HepG2 (cell line): ENCODE results near the gene GNAL. TPM values are rescaled to one million over a fixed set of nuclear protein-coding genes. Genes with fewer than 3 reads are reported as not detected.
"Not testable (repeated sequence)": the region's sequence is repeated elsewhere in the genome, so short reads cannot be mapped to it uniquely, and the experiment has no call there.

Experiments used
- ATAC-seq: fragments of 200-7000 bp; cut with Tn5 transposase; 3 replicates; pipeline ENCODE4 v1.9.1; 2020; ENCODE audit warnings: mild to moderate bottlenecking, moderate library complexity
- BruUV-seq: library from RNA; stranded (reverse); fragments of 400-500 nt; replicated peaks from 2 replicates; lab custom pipeline; 2021; lab: Mats Ljungman, UMichigan
- CTCF ChIA-PET: fragments of 300-600 bp; formaldehyde crosslinking; extraction: SDS; loops from one replicate; lab custom pipeline; 2021; ENCODE audit warnings: low total read pairs, inconsistent platforms, low intra/inter-chr PET ratio; lab: Yijun Ruan, JAX
- POLR2A ChIA-PET: fragments of 350-600 bp; sonication (Branson Sonifier 250); formaldehyde crosslinking; loops from one replicate; lab custom pipeline; 2020; ENCODE audit warnings: antibody characterized with exemption, inconsistent platforms; lab: Yijun Ruan, JAX
- DNase-seq: peaks from one replicate; pipeline ENCODE4 v3.0.0-alpha.2; 2015; ENCODE audit warnings: low spot score
- FAIRE-seq: peaks from 3 replicates; lab custom pipeline; 2011; peaks lifted over from hg19 to GRCh38; lab: Jason Lieb, UNC
- H2AFZ ChIP-seq: one replicate; pipeline ENCODE4 v1.6.1; 2011; ENCODE audit warnings: low read length, inconsistent platforms
- H3K27ac ChIP-seq: fragments of 300-600 bp; 3 replicates; pipeline ENCODE4 v1.8.0; 2011; ENCODE audit warnings: mixed run types, mild to moderate bottlenecking, mixed read lengths, low read length, inconsistent platforms; ENCODE audit not compliant: insufficient read depth; ENCODE audit errors: extremely low read length
- H3K27me3 ChIP-seq, 2 experiments: fragments of 200-600 bp in 1 of 2; 2 replicates in 1 of 2; 3 replicates in 1 of 2; pipeline versions ENCODE4 v1.6.0 to v1.8.0; 2011; ENCODE audit warnings: low read length in 2 of 2, mild to moderate bottlenecking in 2 of 2, moderate library complexity in 2 of 2, inconsistent platforms in 1 of 2; ENCODE audit not compliant: insufficient read depth in 2 of 2, control insufficient read depth in 1 of 2
- H3K36me3 ChIP-seq, 2 experiments: fragments of 200-600 bp in 1 of 2; replicated peaks in 1 of 2; 2 replicates in 1 of 2; 3 replicates in 1 of 2; pipeline versions ENCODE4 v1.5.1 to v1.8.0; 2011; ENCODE audit warnings: low read length in 2 of 2, inconsistent platforms in 1 of 2; ENCODE audit not compliant: insufficient read depth in 2 of 2, control insufficient read depth in 1 of 2
- H3K4me1 ChIP-seq: 2 replicates; pipeline ENCODE4 v1.5.1; 2012; ENCODE audit warnings: low read length, inconsistent platforms; ENCODE audit not compliant: insufficient read depth
- H3K4me2 ChIP-seq: 2 replicates; pipeline ENCODE4 v1.6.0; 2011; ENCODE audit warnings: low read depth, low read length, inconsistent platforms
- H3K4me3 ChIP-seq, 3 experiments: fragments of 200-600 bp in 1 of 3; sonication (generic), shearing (Covaris generic) in 1 of 3; replicated peaks in 1 of 3; 2 replicates each; pipeline ENCODE4 v1.5.1; 2011 to 2016; ENCODE audit warnings: low read length in 3 of 3, inconsistent platforms in 2 of 3, low read depth in 2 of 3, mild to moderate bottlenecking in 2 of 3, control low read depth in 1 of 3, mixed read lengths in 1 of 3; ENCODE audit not compliant: insufficient read depth in 1 of 3
- H3K79me2 ChIP-seq: one replicate; pipeline ENCODE4 v1.6.1; 2011; ENCODE audit warnings: low read length, inconsistent platforms; ENCODE audit not compliant: insufficient read depth
- H3K9ac ChIP-seq: 2 replicates; pipeline ENCODE4 v1.6.0; 2011; ENCODE audit warnings: mild to moderate bottlenecking, low read depth, low read length, inconsistent platforms; ENCODE audit not compliant: insufficient read depth
- H3K9me3 ChIP-seq: 2 replicates; pipeline ENCODE4 v1.5.1; 2012; ENCODE audit warnings: mild to moderate bottlenecking, low read length
- H4K20me1 ChIP-seq: 2 replicates; pipeline ENCODE4 v1.6.0; 2011; ENCODE audit warnings: inconsistent platforms, mild to moderate bottlenecking, low read length, moderate library complexity; ENCODE audit not compliant: insufficient read depth
- CEBPG ChIP-seq: IDR thresholded peaks from 2 replicates; pipeline ENCODE4 v1.6.1; 2016
- CHD4 ChIP-seq: fragments of 200-600 bp; sonication (generic); IDR thresholded peaks from 2 replicates; pipeline ENCODE4 v1.7.0; 2017; ENCODE audit warnings: mild to moderate bottlenecking, low read length, borderline replicate concordance
- DZIP1 ChIP-seq: sonication (generic); formaldehyde crosslinking; IDR thresholded peaks from 2 replicates; pipeline ENCODE4 v1.5.0; 2020; ENCODE audit warnings: mild to moderate bottlenecking, missing genetic modification reagents
- ELF3 ChIP-seq: IDR thresholded peaks from 2 replicates; pipeline ENCODE4 v1.6.1; 2016; ENCODE audit warnings: missing genetic modification reagents, missing compliant biosample characterization
- GLI4 ChIP-seq: sonication (generic); formaldehyde crosslinking; IDR thresholded peaks from 2 replicates; pipeline ENCODE4 v1.5.1; 2020; ENCODE audit warnings: missing genetic modification reagents, mild to moderate bottlenecking, moderate library complexity, borderline replicate concordance
- HNF4A ChIP-seq: sonication (generic); formaldehyde crosslinking; IDR thresholded peaks from 2 replicates; pipeline ENCODE4 v1.4.0; 2020; ENCODE audit warnings: missing genetic modification reagents
- JUND ChIP-seq: sonication (generic); formaldehyde crosslinking; IDR thresholded peaks from 2 replicates; pipeline ENCODE4 v1.8.0; 2022; ENCODE audit warnings: mild to moderate bottlenecking, missing genetic modification reagents
- MAF1 ChIP-seq: sonication (generic); formaldehyde crosslinking; IDR thresholded peaks from 2 replicates; pipeline ENCODE4 v1.5.0; 2020; ENCODE audit warnings: missing genetic modification reagents, borderline replicate concordance
- MBD4 ChIP-seq: IDR thresholded peaks from 2 replicates; pipeline ENCODE4 v1.6.1; 2012; ENCODE audit warnings: low read length, inconsistent platforms, borderline replicate concordance
- ONECUT2 ChIP-seq: sonication (generic); formaldehyde crosslinking; IDR thresholded peaks from 2 replicates; pipeline ENCODE4 v1.4.0; 2020; ENCODE audit warnings: missing genetic modification reagents
- STAT5B ChIP-seq: sonication (generic); formaldehyde crosslinking; IDR thresholded peaks from 2 replicates; pipeline ENCODE4 v1.4.0; 2020; ENCODE audit warnings: missing genetic modification reagents
- TAF15 ChIP-seq: fragments of 200-400 bp; formaldehyde crosslinking; IDR thresholded peaks from one replicate; pipeline ENCODE4 v1.6.1; 2018; ENCODE audit warnings: mild to moderate bottlenecking, low read depth, low read length; ENCODE audit not compliant: poor library complexity, severe bottlenecking
- ZBTB2 ChIP-seq: sonication (generic); formaldehyde crosslinking; IDR thresholded peaks from 2 replicates; pipeline ENCODE4 v1.8.0; 2022; ENCODE audit warnings: low read depth, missing genetic modification reagents
- ZBTB21 ChIP-seq: sonication (generic); formaldehyde crosslinking; IDR thresholded peaks from 2 replicates; pipeline ENCODE4 v1.4.0; 2020; ENCODE audit warnings: missing genetic modification reagents
- ZNF564 ChIP-seq: sonication (generic); formaldehyde crosslinking; IDR thresholded peaks from 2 replicates; pipeline ENCODE4 v1.8.1; 2023; ENCODE audit warnings: mild to moderate bottlenecking, missing genetic modification reagents
- ZNF773 ChIP-seq: sonication (generic); formaldehyde crosslinking; IDR thresholded peaks from 2 replicates; pipeline ENCODE4 v1.4.0; 2020; ENCODE audit warnings: missing genetic modification reagents, borderline replicate concordance
- ZNF879 ChIP-seq: sonication (generic); formaldehyde crosslinking; IDR thresholded peaks from 2 replicates; pipeline ENCODE4 v1.8.1; 2023; ENCODE audit warnings: missing genetic modification reagents
- WGBS: methylation state at CpG from one replicate; pipeline ENCODE4 v1.1.6; 2017; ENCODE audit warnings: low lambda C conversion rate; 5-methylcytosine and 5-hydroxymethylcytosine counted together
- in situ Hi-C: cut with HindIII; loops from 2 replicates; pipeline ENCODE4 v1.10.0; 2017; ENCODE audit warnings: low pct_unique_long_range_greater_than_20kb; ENCODE audit not compliant: extremely low pct_ligation_motif_present
- intact Hi-C: fragments of 100-400 bp; cut with micrococcal nuclease; formaldehyde crosslinking; loops from one replicate; pipeline ENCODE4 v1.10.0; 2022; ENCODE audit not compliant: unreplicated experiment
- polyA plus RNA-seq, 8 experiments: library from polyadenylated mRNA; depleted of rRNA in 3 of 8; stranded (reverse) in 7 of 8; unstranded in 1 of 8; fragments of >200 nt; fragmentation: Illumina TruSeq in 4 of 8; extraction: Trizol in 4 of 8; gene quantifications; 2 replicates each; pipeline versions ENCODE4 v1.2.1 to v1.2.3, GENCODE V29; 2011 to 2016; ENCODE audit warnings: low read depth in 4 of 8, missing spikeins in 1 of 8, mixed read lengths in 1 of 8; ENCODE audit not compliant: insufficient read depth in 1 of 8
- total RNA-seq, 5 experiments: library from RNA; depleted of rRNA; stranded (reverse); fragments of >200 nt; fragmentation: Illumina TruSeq; extraction: Trizol; gene quantifications; 2 replicates each; pipeline ENCODE4 v1.2.3, GENCODE V29; 2016; ENCODE audit warnings: low read depth in 1 of 5

GNAL gene
- total and polyA plus RNA-seq, 2 of the 13 experiments (the other 11 are each of a cell fraction or from before 2014, with no cell fraction given), result 0.87 to 1.4 TPM

- intact Hi-C loops, H3K79me2 ChIP-seq, H3K4me2 ChIP-seq, CTCF ChIA-PET, POLR2A ChIA-PET, in situ Hi-C loops, H3K9me3 ChIP-seq, H3K4me3 ChIP-seq, H3K9ac ChIP-seq, H3K27ac ChIP-seq, H3K36me3 ChIP-seq, H4K20me1 ChIP-seq, DNase-seq, ATAC-seq, BruUV-seq, H2AFZ ChIP-seq, H3K4me1 ChIP-seq, FAIRE-seq: not testable (repeated sequence)
- H3K27me3 ChIP-seq, result peaks cover 0 to 15% of the 10 kb centered on the region in 2 experiments; a peak in 2 of 5 replicates
- WGBS, result 51% methylated on average over 14 of the region's 26 CpGs
Measured at GRCh38 chr18:11647804-11648203, 41.3 kb upstream of the GNAL start.

GRCh38 chr18:11649839-11650238, 39.2 kb upstream of the GNAL start:
- no peak overlapping the region for H3K4me2 ChIP-seq
- no peak overlapping the region for H3K27ac ChIP-seq
- TF ChIP-seq GLI4 (CRISPR knock-in tag), result no peak
- no peak for TF ChIP-seq HNF4A (CRISPR knock-in tag)
- no peak for TF ChIP-seq JUND (CRISPR knock-in tag)
- no peak for TF ChIP-seq ZNF564 (CRISPR knock-in tag)
- no peak for TF ChIP-seq CHD4
- TF ChIP-seq ELF3 (CRISPR knock-in tag), result no peak
- no peak for TF ChIP-seq ZNF773 (CRISPR knock-in tag)
- no peak for TF ChIP-seq TAF15
- TF ChIP-seq DZIP1 (CRISPR knock-in tag), result no peak
- no peak for TF ChIP-seq ONECUT2 (CRISPR knock-in tag)
- no peak for TF ChIP-seq ZBTB2 (CRISPR knock-in tag)
- TF ChIP-seq MBD4, result no peak
- TF ChIP-seq CEBPG (CRISPR knock-in tag), result no peak
- TF ChIP-seq MAF1 (CRISPR knock-in tag), result no peak
- TF ChIP-seq ZNF879 (CRISPR knock-in tag), result no peak
- no peak for TF ChIP-seq ZBTB21
- TF ChIP-seq STAT5B (CRISPR knock-in tag), result no peak
- POLR2A ChIA-PET, result no interaction called here
- H2AFZ ChIP-seq, result no peak overlapping the region
- DNase-seq, result no peak
- CTCF ChIA-PET, result no interaction called here
- no peaks in the 10 kb centered on the region for H3K4me1 ChIP-seq
- H3K27me3 ChIP-seq, result peaks cover 5 to 34% of the 10 kb centered on the region in 2 experiments; a peak in 4 of 5 replicates
- no peaks in the 10 kb centered on the region for H3K9me3 ChIP-seq
- H3K36me3 ChIP-seq, result no peaks in the 10 kb centered on the region
- intact Hi-C loops, result loop anchor here (10.0 kb wide), 1 partner anchor 95 kb away; no protein-coding TSS in a partner anchor
- no peak overlapping the region for H3K4me3 ChIP-seq
- 4% methylated on average over 4 of the region's 4 CpGs for WGBS
- in situ Hi-C loops, result loop anchor here (10.0 kb wide), 2 partner anchors 75 to 395 kb away; no protein-coding TSS in a partner anchor
- FAIRE-seq, result no peak
- ATAC-seq, result no peak
- no peak overlapping the region for H3K9ac ChIP-seq
- H3K79me2 ChIP-seq, result no peaks in the 10 kb centered on the region
- no peaks in the 10 kb centered on the region for H4K20me1 ChIP-seq
- no TSS peak for BruUV-seq
